PFSK-1 (cell line): ENCODE results near the gene ZBED5.

ENCODE experiments used
- FOXP2 ChIP-seq: optimal IDR thresholded peaks from 2 replicates; pipeline ENCODE3; 2011; ENCODE audit warnings: borderline replicate concordance, control low read depth, inconsistent platforms; ENCODE audit not compliant: insufficient read depth; ENCODE audit errors: extremely low read length, extremely low read depth
- POLR2AphosphoS5 ChIP-seq: IDR thresholded peaks from 2 replicates; pipeline ENCODE4 v1.6.1; 2012; ENCODE audit warnings: low read depth, mild to moderate bottlenecking, control low read depth, low read length, moderate library complexity
- SIN3A ChIP-seq: IDR thresholded peaks from 2 replicates; pipeline ENCODE4 v1.6.1; 2012; ENCODE audit warnings: mild to moderate bottlenecking, low read length, moderate library complexity, borderline replicate concordance; ENCODE audit not compliant: insufficient read depth
- TAF1 ChIP-seq: IDR thresholded peaks from 2 replicates; pipeline ENCODE4 v1.6.1; 2012; ENCODE audit warnings: low read length, control low read depth, borderline replicate concordance; ENCODE audit not compliant: insufficient read depth
- TF ChIP-seq, protein P1 (sequence below), 2 experiments: IDR thresholded peaks; 2 replicates each; pipeline versions ENCODE4 v1.6.1 to v1.8.0; 2011 to 2012; ENCODE audit warnings: low read depth in 2 of 2, low read length in 2 of 2, control low read depth in 1 of 2, inconsistent platforms in 1 of 2, mild to moderate bottlenecking in 1 of 2, moderate library complexity in 1 of 2; ENCODE audit not compliant: insufficient read depth in 1 of 2

DNA sequence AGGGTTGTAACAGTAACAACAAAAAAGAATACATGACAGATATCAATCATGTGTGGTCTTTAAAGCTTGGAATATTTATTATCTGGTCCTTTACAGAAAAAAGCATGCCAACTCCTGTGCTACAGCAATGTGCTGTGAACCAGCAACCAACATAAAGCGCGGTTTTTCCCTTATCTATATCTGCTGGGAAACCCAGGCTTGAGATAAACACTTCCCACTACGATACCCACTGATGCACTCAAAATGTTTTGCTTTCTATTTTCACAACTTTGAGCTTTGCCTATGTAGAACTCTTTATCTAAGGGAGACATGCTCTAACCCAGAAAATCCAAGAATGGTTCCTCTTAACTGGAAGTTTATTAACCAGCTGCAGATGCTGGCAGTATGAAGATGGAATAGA, 19.0 kb downstream of the ZBED5 start:
- no peak for TF ChIP-seq POLR2AphosphoS5
- TF ChIP-seq SIN3A: no peak
- no peak for TF ChIP-seq TAF1
- TF ChIP-seq, protein P1, sequence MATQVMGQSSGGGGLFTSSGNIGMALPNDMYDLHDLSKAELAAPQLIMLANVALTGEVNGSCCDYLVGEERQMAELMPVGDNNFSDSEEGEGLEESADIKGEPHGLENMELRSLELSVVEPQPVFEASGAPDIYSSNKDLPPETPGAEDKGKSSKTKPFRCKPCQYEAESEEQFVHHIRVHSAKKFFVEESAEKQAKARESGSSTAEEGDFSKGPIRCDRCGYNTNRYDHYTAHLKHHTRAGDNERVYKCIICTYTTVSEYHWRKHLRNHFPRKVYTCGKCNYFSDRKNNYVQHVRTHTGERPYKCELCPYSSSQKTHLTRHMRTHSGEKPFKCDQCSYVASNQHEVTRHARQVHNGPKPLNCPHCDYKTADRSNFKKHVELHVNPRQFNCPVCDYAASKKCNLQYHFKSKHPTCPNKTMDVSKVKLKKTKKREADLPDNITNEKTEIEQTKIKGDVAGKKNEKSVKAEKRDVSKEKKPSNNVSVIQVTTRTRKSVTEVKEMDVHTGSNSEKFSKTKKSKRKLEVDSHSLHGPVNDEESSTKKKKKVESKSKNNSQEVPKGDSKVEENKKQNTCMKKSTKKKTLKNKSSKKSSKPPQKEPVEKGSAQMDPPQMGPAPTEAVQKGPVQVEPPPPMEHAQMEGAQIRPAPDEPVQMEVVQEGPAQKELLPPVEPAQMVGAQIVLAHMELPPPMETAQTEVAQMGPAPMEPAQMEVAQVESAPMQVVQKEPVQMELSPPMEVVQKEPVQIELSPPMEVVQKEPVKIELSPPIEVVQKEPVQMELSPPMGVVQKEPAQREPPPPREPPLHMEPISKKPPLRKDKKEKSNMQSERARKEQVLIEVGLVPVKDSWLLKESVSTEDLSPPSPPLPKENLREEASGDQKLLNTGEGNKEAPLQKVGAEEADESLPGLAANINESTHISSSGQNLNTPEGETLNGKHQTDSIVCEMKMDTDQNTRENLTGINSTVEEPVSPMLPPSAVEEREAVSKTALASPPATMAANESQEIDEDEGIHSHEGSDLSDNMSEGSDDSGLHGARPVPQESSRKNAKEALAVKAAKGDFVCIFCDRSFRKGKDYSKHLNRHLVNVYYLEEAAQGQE (IDR thresholded peaks at IDR 0.05; ENCODE audit: insufficient read depth in 1 of 2, low read depth in 2 of 2, low read length in 2 of 2): no peak
- no peak for TF ChIP-seq FOXP2
